Smooth muscle cell (in vitro differentiated cells): ENCODE results near the gene ACSBG1. TPM values are rescaled to one million over a fixed set of nuclear protein-coding genes. Genes with fewer than 3 reads are reported as not detected.

ENCODE experiments used
- DNase-seq: peaks from one replicate; lab custom pipeline; 2025; ENCODE audit not compliant: unreplicated experiment; lab: John Stamatoyannopoulos, UW
- H2AFZ ChIP-seq: fragments of 200-600 bp; sonication (generic); 2 replicates; pipeline ENCODE4 v1.6.0; 2016; ENCODE audit warnings: antibody characterized with exemption, low read depth, mild to moderate bottlenecking
- H3F3A ChIP-seq: fragments of 200-600 bp; sonication (generic); 2 replicates; pipeline ENCODE4 v1.6.0; 2017; ENCODE audit warnings: antibody characterized with exemption, low read depth
- H3K27ac ChIP-seq: fragments of 200-600 bp; sonication (generic); 2 replicates; pipeline ENCODE4 v1.5.1; 2016; ENCODE audit warnings: low read depth, mild to moderate bottlenecking
- H3K27me3 ChIP-seq: fragments of 200-600 bp; sonication (generic); 2 replicates; pipeline ENCODE4 v1.6.1; 2016; ENCODE audit warnings: low read depth, mild to moderate bottlenecking
- H3K36me3 ChIP-seq: fragments of 200-600 bp; sonication (generic); 2 replicates; pipeline ENCODE4 v1.5.1; 2016; ENCODE audit warnings: low read depth
- H3K4me1 ChIP-seq: fragments of 200-600 bp; sonication (generic); 2 replicates; pipeline ENCODE4 v1.5.1; 2016; ENCODE audit warnings: low read depth
- H3K4me2 ChIP-seq: fragments of 200-600 bp; sonication (generic); 2 replicates; pipeline ENCODE4 v1.6.0; 2016; ENCODE audit warnings: mild to moderate bottlenecking
- H3K4me3 ChIP-seq: fragments of 200-600 bp; sonication (generic); 2 replicates; pipeline ENCODE4 v1.5.1; 2016; ENCODE audit warnings: mild to moderate bottlenecking
- H3K79me2 ChIP-seq: fragments of 200-600 bp; sonication (generic); 2 replicates; pipeline ENCODE4 v1.6.0; 2016; ENCODE audit warnings: low read depth, mild to moderate bottlenecking
- H3K9ac ChIP-seq: fragments of 200-600 bp; sonication (generic); 2 replicates; pipeline ENCODE4 v1.6.0; 2016; ENCODE audit warnings: low read depth
- H3K9me3 ChIP-seq: fragments of 200-600 bp; sonication (generic); replicated peaks from 2 replicates; pipeline ENCODE4 v1.5.1; 2016; ENCODE audit warnings: low read depth
- H4K20me1 ChIP-seq: fragments of 200-600 bp; sonication (generic); 2 replicates; pipeline ENCODE4 v1.6.0; 2016; ENCODE audit warnings: low read depth
- WGBS: methylation state at CpG from one replicate; pipeline ENCODE4 v1.1.7; 2016; ENCODE audit warnings: low lambda C conversion rate; 5-methylcytosine and 5-hydroxymethylcytosine counted together
- polyA plus RNA-seq: library from polyadenylated mRNA; unstranded; fragments of >200 nt; fragmentation: Nextera tagmentation; extraction: Ambion mirVana; gene quantifications from 2 replicates; pipeline ENCODE4 v1.2.1, GENCODE V29; 2016
- total RNA-seq: library from RNA; depleted of rRNA; stranded (reverse); fragments of >200 nt; gene quantifications from 2 replicates; pipeline ENCODE4 v1.2.3, GENCODE V29; 2014
- TF ChIP-seq, protein P1 (sequence below): fragments of 200-600 bp; sonication (generic); IDR thresholded peaks from 2 replicates; pipeline ENCODE4 v1.5.1; 2017; ENCODE audit warnings: borderline replicate concordance, mild to moderate bottlenecking, antibody characterized with exemption; ENCODE audit not compliant: insufficient read depth, poor library complexity, severe bottlenecking

The ACSBG1 gene
- total and polyA plus RNA-seq, 2 experiments from 2014 or later = under 0.01 to 0.22 TPM

DNA sequence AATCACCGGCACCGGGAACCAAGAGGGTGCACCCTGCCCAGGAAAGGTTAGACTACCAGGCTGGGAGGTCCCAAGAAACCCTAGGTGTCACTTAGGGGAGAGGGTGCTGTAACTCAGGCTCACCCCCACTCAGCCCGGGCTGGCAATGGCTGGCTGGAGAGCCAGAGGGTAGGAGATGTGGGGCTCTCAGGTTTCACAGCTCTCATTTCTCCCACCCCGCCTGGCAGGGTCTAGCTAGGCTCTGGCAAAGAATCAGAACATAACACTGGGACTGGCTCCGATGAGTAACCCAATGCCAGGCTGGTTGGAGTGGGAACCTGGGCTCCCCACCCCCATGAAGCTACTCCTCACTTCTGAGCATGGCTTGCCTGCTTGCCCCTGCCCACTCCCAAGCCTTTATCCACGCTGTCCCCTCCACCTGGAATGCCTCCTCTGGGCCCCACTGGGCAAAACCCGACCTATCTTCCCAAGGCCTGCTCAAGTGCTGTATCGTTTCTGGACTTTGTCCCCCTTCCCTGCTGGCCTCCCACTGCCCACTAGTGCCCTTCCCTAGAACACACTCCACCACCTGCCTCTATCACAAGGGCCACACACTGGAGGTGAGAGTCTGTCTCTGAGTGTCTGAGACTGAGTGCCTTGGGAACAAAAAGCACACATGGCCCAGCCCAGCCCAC, 105.2 kb downstream of the ACSBG1 start:
- Histone ChIP-seq H3K36me3 (no peaks in the 10 kb centered on the region), H3K4me1 (peaks cover 10% of the 10 kb centered on the region), H3K9ac (no peak overlapping the region), H3K4me3 (no peak overlapping the region), H3K79me2 (no peaks in the 10 kb centered on the region), H3F3A (peaks cover 4% of the 10 kb centered on the region), H3K4me2 (no peak overlapping the region), H3K27ac (no peak overlapping the region), H3K9me3 (no peaks in the 10 kb centered on the region), H2AFZ (no peak overlapping the region), H3K27me3 (no peaks in the 10 kb centered on the region), H4K20me1 (no peaks in the 10 kb centered on the region)
- 90% methylated on average over 8 of the region's 8 CpGs for WGBS
- TF ChIP-seq, protein P1, sequence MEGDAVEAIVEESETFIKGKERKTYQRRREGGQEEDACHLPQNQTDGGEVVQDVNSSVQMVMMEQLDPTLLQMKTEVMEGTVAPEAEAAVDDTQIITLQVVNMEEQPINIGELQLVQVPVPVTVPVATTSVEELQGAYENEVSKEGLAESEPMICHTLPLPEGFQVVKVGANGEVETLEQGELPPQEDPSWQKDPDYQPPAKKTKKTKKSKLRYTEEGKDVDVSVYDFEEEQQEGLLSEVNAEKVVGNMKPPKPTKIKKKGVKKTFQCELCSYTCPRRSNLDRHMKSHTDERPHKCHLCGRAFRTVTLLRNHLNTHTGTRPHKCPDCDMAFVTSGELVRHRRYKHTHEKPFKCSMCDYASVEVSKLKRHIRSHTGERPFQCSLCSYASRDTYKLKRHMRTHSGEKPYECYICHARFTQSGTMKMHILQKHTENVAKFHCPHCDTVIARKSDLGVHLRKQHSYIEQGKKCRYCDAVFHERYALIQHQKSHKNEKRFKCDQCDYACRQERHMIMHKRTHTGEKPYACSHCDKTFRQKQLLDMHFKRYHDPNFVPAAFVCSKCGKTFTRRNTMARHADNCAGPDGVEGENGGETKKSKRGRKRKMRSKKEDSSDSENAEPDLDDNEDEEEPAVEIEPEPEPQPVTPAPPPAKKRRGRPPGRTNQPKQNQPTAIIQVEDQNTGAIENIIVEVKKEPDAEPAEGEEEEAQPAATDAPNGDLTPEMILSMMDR = no peak
- DNase-seq = no peak

DNA sequence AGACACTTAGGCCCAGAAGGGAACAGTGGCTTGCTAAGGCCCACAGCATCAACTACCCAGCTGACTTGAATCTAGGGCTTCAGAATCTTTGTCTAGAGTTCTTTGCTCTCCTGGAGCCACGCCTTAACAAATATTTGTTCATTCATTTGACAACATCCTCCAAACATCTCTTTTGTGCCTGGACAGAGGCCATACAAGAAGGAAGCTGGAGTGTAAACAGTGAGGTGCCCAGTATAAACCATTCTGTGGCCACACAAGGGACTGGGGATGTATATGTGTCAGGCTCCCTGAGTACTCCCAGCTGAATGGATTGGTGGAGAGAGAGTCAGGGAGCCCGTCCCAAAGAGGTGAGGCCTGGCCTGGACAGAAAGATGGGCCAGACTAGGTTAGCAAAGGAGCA, 106.5 kb downstream of the ACSBG1 start:
- H3F3A ChIP-seq = peaks cover 4% of the 10 kb centered on the region
- H3K36me3 ChIP-seq = no peaks in the 10 kb centered on the region
- H3K4me1 ChIP-seq = peaks cover 10% of the 10 kb centered on the region
- no peaks in the 10 kb centered on the region for H3K79me2 ChIP-seq
- no peak overlapping the region for H3K27ac ChIP-seq
- H3K4me3 ChIP-seq = no peak overlapping the region
- no peak overlapping the region for H2AFZ ChIP-seq
- DNase-seq = no peak
- TF ChIP-seq, protein P1 = no peak
- H3K9me3 ChIP-seq = no peaks in the 10 kb centered on the region
- no peak overlapping the region for H3K9ac ChIP-seq
- no peaks in the 10 kb centered on the region for H3K27me3 ChIP-seq
- H3K4me2 ChIP-seq = no peak overlapping the region
- 92% methylated on average over 2 of the region's 2 CpGs for WGBS
- no peaks in the 10 kb centered on the region for H4K20me1 ChIP-seq

DNA sequence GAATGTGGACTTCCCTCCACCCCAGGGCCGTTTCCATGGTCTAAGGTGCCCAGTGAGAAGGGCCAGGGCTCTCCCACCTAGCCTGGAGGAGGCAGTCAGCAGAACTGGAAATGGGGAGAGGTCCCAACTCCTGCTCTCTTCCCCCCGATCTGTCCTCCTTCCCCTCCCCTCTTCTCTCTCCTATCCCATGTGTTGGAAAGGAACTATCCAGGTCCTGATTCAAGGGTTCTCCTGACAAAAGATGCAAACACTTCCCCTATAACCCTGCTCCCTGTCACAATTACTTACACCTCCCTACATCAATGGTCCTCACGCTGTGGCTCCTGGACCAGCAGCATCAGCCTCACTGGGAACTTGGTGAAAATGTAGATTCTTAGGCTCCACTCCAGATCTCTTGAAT, 109.1 kb downstream of the ACSBG1 start:
- no peaks in the 10 kb centered on the region for H3K9me3 ChIP-seq
- no peak overlapping the region for H2AFZ ChIP-seq
- no peaks in the 10 kb centered on the region for H3K4me1 ChIP-seq
- no peak overlapping the region for H3K27ac ChIP-seq
- TF ChIP-seq, protein P1 = no peak
- H3F3A ChIP-seq = no peaks in the 10 kb centered on the region
- 77% methylated on average over 3 of the region's 3 CpGs for WGBS
- H3K9ac ChIP-seq = no peak overlapping the region
- no peak overlapping the region for H3K4me3 ChIP-seq
- no peaks in the 10 kb centered on the region for H3K36me3 ChIP-seq
- H4K20me1 ChIP-seq = no peaks in the 10 kb centered on the region
- no peaks in the 10 kb centered on the region for H3K79me2 ChIP-seq
- H3K4me2 ChIP-seq = no peak overlapping the region
- DNase-seq = no peak
- H3K27me3 ChIP-seq = no peaks in the 10 kb centered on the region

GRCh38 chr15:78120523-78120922, 113.8 kb downstream of the ACSBG1 start:
- TF ChIP-seq, protein P1 = no peak
- H3K4me1 ChIP-seq = no peaks in the 10 kb centered on the region
- H3K36me3 ChIP-seq = no peaks in the 10 kb centered on the region
- H3K9ac ChIP-seq = no peak overlapping the region
- no peak for DNase-seq
- no peak overlapping the region for H2AFZ ChIP-seq
- H3K4me2 ChIP-seq = no peak overlapping the region
- H3K79me2 ChIP-seq = no peaks in the 10 kb centered on the region
- H3F3A ChIP-seq = no peaks in the 10 kb centered on the region
- H3K9me3 ChIP-seq = no peaks in the 10 kb centered on the region
- 79% methylated on average over 5 of the region's 5 CpGs for whole genome bisulfite sequencing
- H3K27ac ChIP-seq = no peak overlapping the region
- H3K27me3 ChIP-seq = no peaks in the 10 kb centered on the region
- H3K4me3 ChIP-seq = no peak overlapping the region
- no peaks in the 10 kb centered on the region for H4K20me1 ChIP-seq
